Measurements from ENCODE around the gene FLNC. TPM values are rescaled to one million over a fixed set of nuclear protein-coding genes. Genes with fewer than 3 reads are reported as not detected.

Gene FLNC
- total and polyA plus RNA-seq, 10 donors: 0.21 to 1.8 (median 0.66) TPM

DNA sequence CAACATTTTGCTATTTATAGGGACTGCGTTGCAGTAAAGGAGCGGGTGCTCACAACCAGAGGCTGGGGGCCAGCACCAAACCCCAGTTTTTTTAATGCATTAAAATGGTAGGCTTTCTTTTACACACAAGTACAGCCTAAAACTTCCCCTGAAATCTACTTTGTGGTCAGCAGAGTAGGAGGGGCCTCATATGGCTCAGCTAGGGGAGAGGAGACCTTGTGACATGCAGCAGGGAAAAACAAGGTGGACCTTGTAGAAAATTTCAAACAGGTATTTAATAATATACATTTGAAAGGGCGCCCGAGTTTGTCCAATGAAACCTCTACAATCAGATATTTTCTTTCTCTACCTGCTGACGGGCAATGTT is 37.0 kb upstream of the FLNC start:
- intact Hi-C loops (cut with DNase I; ENCODE audit: low total_unique reads): no loop called here
- 85 to 94% (median 91%) methylated on average over 5 of the region's 5 CpGs for WGBS, 5 donors

DNA sequence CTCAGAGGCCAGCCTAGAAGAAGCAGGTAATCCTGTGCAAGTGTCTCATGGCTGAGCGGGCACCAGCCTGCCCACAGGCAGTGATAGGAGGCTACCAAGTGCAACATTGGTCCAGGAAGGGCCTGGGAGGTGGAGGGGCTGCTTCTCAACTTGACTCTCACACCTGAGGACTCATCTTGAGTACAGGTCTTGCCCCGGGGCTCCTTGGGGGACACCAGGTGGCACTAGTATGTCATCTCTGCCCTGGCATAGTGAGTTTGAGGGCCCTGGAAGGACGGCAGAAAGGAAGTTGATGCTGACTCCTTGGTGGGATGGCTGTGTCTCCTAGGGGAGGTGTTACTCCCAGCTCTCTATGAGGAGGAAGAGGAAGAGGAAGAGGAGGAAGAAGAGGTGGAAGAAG is 36.2 kb upstream of the FLNC start:
- Histone ChIP-seq H3K36me3 (no peaks in the 10 kb centered on the region), H3K27ac (no peak overlapping the region), H3K4me3 (no peak overlapping the region), H3K27me3 (replicated peaks in 1 of 7) (peaks cover 0 to 26% (median 0%) of the 10 kb centered on the region in 7 donors), H3K9me3 (no peaks in the 10 kb centered on the region), H3K4me1 (peaks cover 0 to 32% (median 22%) of the 10 kb centered on the region in 6 donors)
- no peak for DNase-seq
- WGBS, 5 donors: 49 to 62% (median 58%) methylated on average over 3 of the region's 3 CpGs
- intact Hi-C loops (cut with DNase I; ENCODE audit: low total_unique reads): no loop called here
- TF ChIP-seq, protein P1, sequence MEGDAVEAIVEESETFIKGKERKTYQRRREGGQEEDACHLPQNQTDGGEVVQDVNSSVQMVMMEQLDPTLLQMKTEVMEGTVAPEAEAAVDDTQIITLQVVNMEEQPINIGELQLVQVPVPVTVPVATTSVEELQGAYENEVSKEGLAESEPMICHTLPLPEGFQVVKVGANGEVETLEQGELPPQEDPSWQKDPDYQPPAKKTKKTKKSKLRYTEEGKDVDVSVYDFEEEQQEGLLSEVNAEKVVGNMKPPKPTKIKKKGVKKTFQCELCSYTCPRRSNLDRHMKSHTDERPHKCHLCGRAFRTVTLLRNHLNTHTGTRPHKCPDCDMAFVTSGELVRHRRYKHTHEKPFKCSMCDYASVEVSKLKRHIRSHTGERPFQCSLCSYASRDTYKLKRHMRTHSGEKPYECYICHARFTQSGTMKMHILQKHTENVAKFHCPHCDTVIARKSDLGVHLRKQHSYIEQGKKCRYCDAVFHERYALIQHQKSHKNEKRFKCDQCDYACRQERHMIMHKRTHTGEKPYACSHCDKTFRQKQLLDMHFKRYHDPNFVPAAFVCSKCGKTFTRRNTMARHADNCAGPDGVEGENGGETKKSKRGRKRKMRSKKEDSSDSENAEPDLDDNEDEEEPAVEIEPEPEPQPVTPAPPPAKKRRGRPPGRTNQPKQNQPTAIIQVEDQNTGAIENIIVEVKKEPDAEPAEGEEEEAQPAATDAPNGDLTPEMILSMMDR (IDR thresholded peaks at IDR 0.05 in 8 of 11, conservative IDR thresholded peaks at IDR 0.05 in 3 of 11): no peak
- TF ChIP-seq POLR2AphosphoS5 (IDR thresholded peaks at IDR 0.05): no peak
- no peak for TF ChIP-seq POLR2A (IDR thresholded peaks at IDR 0.05)

More for the DNA sequence above, 37.0 kb upstream of the FLNC start:
- Histone ChIP-seq H3K27ac (no peak overlapping the region), H3K4me1 (peaks cover 0 to 32% (median 22%) of the 10 kb centered on the region in 6 donors), H3K36me3 (no peaks in the 10 kb centered on the region), H3K4me3 (no peak overlapping the region), H3K27me3 (replicated peaks in 1 of 7) (peaks cover 0 to 26% (median 0%) of the 10 kb centered on the region in 7 donors), H3K9me3 (no peaks in the 10 kb centered on the region)
- DNase-seq: no peak
- TF ChIP-seq POLR2A (IDR thresholded peaks at IDR 0.05) (no peak), POLR2AphosphoS5 (IDR thresholded peaks at IDR 0.05) (no peak)
- TF ChIP-seq, protein P1 (IDR thresholded peaks at IDR 0.05 in 8 of 11, conservative IDR thresholded peaks at IDR 0.05 in 3 of 11): no peak

DNA sequence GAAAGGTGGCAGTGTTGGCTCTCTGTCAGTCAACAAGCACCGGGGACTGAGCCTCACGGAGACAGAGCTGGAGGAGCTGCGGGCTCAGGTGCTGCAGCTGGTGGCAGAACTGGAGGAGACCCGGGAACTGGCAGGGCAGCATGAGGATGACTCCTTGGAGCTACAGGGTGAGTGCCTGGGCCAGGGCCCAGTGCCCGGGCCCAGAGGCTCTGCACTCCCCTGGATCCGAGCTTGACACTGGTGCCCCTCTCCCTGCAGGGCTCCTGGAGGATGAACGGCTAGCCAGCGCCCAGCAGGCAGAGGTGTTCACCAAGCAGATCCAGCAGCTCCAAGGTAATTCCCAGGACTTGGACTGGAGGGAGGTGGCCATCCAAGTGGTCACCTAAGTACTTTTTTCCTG is 35.8 kb upstream of the FLNC start:
- TF ChIP-seq, protein P1 (IDR thresholded peaks at IDR 0.05 in 8 of 11, conservative IDR thresholded peaks at IDR 0.05 in 3 of 11): no peak
- no peak for TF ChIP-seq POLR2A (IDR thresholded peaks at IDR 0.05)
- no peak for DNase-seq
- H3K4me3 ChIP-seq: no peak overlapping the region
- whole genome bisulfite sequencing, 5 donors: 92 to 98% (median 94%) methylated on average over 7 to 8 of the region's 8 CpGs
- H3K27ac ChIP-seq: no peak overlapping the region
- peaks cover 0 to 26% (median 0%) of the 10 kb centered on the region in 7 donors for H3K27me3 ChIP-seq (replicated peaks in 1 of 7)
- intact Hi-C loops (cut with DNase I; ENCODE audit: low total_unique reads): no loop called here
- no peaks in the 10 kb centered on the region for H3K9me3 ChIP-seq
- no peaks in the 10 kb centered on the region for H3K36me3 ChIP-seq
- peaks cover 0 to 32% (median 22%) of the 10 kb centered on the region in 6 donors for H3K4me1 ChIP-seq

DNA sequence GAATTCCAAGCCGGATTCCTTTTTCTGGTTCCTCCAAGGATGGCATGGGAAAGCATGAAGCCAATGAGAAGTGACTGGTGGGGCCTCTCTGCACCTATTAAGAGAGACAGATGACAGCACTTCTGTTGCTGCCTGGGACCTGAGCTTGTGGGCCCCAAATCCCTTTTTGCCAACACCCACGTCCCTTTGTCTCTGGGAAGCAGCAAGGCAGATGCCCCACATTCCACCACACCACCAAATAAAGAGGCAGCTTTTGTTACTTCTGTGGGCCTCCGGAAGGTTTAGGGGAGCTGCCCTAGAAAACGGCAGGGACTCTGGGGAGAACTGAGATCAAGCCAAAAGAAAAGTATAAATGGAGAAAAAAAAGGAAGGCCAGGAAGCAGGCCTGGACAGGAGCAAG is 35.1 kb upstream of the FLNC start:
- DNase-seq: no peak
- no peak overlapping the region for H3K27ac ChIP-seq
- no peak overlapping the region for H3K4me3 ChIP-seq
- peaks cover 0 to 24% (median 0%) of the 10 kb centered on the region in 7 donors for H3K27me3 ChIP-seq (replicated peaks in 1 of 7)
- TF ChIP-seq POLR2AphosphoS5 (IDR thresholded peaks at IDR 0.05): no peak
- no peak for TF ChIP-seq POLR2A (IDR thresholded peaks at IDR 0.05)
- TF ChIP-seq, protein P1 (IDR thresholded peaks at IDR 0.05 in 8 of 11, conservative IDR thresholded peaks at IDR 0.05 in 3 of 11): no peak
- WGBS, 5 donors: 90 to 98% (median 94%) methylated on average over 4 of the region's 4 CpGs
- H3K9me3 ChIP-seq: no peaks in the 10 kb centered on the region
- H3K36me3 ChIP-seq: no peaks in the 10 kb centered on the region
- intact Hi-C loops (cut with DNase I; ENCODE audit: low total_unique reads): no loop called here
- peaks cover 0 to 29% (median 22%) of the 10 kb centered on the region in 6 donors for H3K4me1 ChIP-seq
